ENCODE data around the gene SPATA25.
"Not testable (repeated sequence)": the region's sequence is repeated elsewhere in the genome, so short reads cannot be mapped to it uniquely, and the experiment has no call there.

Gene SPATA25

DNA sequence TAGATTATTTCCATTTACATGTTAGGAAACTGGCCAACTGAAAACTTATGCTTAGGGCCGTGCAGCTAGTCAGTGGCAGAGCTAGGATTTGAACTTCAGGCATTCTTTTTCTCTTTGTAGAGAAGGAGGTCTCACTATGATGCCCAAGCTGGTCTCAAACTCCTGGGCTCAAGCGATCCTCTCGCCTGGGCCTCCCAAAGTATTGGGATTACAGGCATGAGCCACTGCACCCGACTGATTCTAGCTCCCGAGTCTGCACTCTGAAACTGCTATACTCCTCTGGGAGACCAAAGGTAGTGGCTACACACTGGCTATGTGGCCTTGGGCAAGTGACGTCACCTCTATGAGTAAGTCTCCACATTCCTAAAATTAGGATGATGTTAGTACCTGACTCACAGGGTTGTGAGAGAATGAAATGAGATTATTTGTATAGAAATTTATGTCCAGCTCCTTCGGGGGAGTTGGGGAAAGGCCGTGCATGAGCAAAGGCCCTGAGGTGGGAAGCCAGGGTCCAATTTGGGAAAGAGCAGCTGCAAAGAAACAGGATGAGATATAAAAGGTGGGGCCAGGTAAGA lies 18.2 kb upstream of the SPATA25 start:
- no peak overlapping the region for H3K27ac ChIP-seq
- TF ChIP-seq ZFX (IDR thresholded peaks at IDR 0.05; ENCODE audit: borderline replicate concordance) = no peak
- TF ChIP-seq, protein P1, sequence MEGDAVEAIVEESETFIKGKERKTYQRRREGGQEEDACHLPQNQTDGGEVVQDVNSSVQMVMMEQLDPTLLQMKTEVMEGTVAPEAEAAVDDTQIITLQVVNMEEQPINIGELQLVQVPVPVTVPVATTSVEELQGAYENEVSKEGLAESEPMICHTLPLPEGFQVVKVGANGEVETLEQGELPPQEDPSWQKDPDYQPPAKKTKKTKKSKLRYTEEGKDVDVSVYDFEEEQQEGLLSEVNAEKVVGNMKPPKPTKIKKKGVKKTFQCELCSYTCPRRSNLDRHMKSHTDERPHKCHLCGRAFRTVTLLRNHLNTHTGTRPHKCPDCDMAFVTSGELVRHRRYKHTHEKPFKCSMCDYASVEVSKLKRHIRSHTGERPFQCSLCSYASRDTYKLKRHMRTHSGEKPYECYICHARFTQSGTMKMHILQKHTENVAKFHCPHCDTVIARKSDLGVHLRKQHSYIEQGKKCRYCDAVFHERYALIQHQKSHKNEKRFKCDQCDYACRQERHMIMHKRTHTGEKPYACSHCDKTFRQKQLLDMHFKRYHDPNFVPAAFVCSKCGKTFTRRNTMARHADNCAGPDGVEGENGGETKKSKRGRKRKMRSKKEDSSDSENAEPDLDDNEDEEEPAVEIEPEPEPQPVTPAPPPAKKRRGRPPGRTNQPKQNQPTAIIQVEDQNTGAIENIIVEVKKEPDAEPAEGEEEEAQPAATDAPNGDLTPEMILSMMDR (IDR thresholded peaks at IDR 0.05) = no peak

DNA sequence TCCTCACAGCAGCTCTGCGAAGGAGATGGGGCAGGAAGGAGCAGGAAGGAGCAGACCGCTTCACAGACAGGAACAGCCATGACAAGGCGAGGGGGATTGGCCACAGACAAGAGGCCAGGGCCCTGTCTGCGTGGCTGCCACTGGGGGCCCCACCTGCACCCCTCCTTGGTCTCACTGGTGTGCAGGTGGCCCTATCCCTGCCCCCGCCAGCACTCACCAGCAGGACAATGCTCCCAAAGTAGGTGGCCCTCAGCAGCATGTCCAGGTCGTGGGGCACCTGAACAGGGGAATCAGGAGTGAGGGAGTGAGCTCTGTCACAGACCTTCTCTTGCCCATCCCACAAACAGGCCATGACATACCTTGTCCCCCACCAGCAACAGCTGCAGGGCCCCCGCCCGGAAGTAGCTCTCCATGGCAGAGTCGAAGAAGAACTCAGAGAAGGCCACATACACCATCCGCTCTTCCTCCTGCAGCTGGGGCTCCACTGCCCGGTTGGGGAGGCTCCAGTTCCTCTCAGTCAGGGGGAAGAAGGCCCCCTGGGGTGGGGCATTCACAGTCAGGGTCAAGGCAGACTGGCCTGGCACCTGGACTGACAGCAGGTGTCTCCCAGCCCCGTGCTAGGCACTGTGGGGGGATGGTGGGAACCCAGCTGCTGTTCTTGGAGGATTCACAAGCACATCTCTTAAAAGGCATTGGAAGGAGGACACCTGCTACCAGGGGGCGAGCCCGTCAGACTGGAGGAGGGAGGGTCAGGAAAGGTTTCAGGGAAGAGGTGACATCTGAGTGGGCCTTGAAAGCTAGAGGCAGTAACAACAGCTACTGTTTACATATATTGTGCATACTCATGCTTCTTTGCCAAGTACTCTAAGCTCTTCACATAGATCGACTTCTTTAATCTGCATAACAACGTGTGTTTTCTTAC lies 17.4 kb upstream of the SPATA25 start:
- TF ChIP-seq ZFX (IDR thresholded peaks at IDR 0.05; ENCODE audit: borderline replicate concordance) = no peak
- TF ChIP-seq, protein P1 (IDR thresholded peaks at IDR 0.05) = no peak
- no peak overlapping the region for H3K27ac ChIP-seq

DNA sequence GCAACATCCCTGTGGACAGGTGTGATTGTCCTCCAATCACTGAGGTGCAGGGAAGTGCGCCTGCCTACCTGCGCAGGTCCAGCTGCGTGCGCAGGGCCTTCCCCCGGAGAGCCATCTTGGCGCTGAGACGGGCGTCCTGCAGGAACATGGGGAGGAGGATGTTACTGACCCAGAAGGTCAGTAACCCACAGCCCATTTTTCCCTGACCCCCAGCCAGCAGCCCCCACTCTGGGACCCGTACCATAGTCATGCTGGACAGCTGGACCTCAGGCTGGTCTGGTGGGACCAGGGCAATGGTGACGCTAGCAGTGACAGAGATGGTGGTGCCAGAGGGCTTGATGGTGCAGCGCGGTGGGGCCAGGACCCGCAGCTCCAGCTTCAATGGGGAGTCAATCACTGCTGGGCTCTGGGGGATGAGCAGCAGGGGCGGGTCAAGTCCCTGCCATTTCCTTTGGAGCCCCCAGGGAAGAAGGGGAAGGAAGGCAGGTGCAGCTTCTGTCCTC lies 14.8 kb upstream of the SPATA25 start:
- TF ChIP-seq ZFX (IDR thresholded peaks at IDR 0.05; ENCODE audit: borderline replicate concordance) = no peak
- TF ChIP-seq, protein P1 (IDR thresholded peaks at IDR 0.05) = no peak
- no peak overlapping the region for H3K27ac ChIP-seq

DNA sequence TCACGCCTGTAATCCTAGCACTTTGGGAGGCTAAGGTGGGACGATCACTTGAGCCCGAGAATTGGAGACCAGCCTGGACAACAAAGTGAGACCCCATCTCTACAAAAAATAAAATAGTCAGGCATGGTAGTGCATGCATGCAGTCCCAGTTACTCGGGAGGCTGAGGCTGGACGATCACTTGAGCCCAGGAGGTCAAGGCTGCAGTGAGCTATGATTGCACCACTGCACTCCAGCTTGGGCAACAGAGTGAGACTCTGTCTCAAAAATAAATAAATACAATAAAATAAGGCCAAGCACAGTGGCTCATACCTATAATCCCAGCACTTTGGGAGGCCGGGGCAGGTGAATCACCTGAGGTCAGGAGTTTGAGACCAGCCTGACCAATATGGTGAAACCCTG lies 13.9 kb upstream of the SPATA25 start:
- H3K27ac ChIP-seq = not testable (repeated sequence)

DNA sequence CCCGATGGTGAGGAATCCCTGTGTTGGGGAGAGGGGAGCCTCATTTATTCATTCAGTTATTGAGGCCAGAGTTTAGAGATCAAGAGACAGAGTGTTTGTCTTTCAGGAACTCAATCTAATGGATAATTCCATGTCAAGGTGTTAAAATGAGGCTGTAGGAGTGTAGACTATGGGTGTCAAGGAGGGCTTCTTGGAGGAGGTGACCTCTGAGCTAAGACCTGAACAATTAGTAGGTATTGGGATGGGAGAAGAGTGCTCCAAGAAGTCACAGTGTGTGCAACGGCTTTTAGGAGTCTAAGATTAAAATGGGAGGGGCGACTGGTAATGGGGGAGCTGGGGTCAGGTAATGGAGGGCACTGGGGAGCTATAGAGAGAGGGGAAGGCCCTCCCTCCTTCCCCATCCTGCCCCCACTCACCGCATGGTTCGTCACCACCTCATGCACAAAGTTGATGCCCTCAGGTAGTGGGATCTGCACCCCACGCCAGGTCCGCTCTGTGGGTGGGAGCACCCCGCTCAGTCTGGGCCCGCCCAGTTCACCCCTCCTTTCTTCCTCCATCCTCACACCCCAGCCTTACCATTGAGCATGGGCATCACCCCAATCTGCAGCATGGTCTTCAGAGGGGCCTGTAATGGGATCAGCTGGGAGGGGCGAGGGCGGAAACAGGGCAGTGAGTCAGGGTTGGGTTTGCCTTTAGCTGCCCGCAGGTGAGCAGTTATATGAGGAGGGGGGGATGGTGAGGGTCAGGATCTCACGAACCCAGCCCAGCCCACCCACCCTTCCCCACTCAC lies 11.8 kb upstream of the SPATA25 start:
- TF ChIP-seq ZFX (IDR thresholded peaks at IDR 0.05; ENCODE audit: borderline replicate concordance) = no peak
- TF ChIP-seq, protein P1 (IDR thresholded peaks at IDR 0.05) = no peak
- no peak overlapping the region for H3K27ac ChIP-seq

DNA sequence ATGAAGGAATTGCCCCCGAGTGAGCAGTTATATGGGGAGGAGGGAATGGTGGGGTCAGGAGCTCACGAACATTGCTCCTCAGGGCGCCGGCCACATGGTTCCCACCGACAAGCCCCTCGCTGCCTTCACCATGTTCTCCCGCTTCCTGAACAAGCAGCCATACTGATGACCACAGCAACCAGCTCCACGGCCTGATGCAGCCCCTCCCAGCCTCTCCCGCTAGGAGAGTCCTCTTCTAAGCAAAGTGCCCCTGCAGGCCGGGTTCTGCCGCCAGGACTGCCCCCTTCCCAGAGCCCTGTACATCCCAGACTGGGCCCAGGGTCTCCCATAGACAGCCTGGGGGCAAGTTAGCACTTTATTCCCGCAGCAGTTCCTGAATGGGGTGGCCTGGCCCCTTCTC lies 10.9 kb upstream of the SPATA25 start:
- H3K27ac ChIP-seq = no peak overlapping the region
- TF ChIP-seq, protein P1 (IDR thresholded peaks at IDR 0.05) = no peak
- TF ChIP-seq ZFX (IDR thresholded peaks at IDR 0.05; ENCODE audit: borderline replicate concordance) = no peak

DNA sequence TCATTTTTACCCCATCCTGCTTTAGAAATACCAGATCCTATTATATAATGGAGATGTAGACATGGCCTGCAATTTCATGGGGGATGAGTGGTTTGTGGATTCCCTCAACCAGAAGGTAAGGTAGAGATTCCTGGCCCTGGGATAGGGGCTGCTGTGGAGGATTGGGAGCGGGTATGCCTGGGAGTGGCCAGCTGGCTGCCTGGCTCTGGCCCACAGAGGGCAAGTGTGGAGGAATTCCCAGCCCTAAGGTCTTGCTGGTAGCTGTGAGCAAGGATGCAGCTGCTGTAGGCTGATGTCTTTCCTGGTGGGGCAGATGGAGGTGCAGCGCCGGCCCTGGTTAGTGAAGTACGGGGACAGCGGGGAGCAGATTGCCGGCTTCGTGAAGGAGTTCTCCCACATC lies 10.3 kb upstream of the SPATA25 start:
- no peak overlapping the region for H3K27ac ChIP-seq
- no peak for TF ChIP-seq ZFX (IDR thresholded peaks at IDR 0.05; ENCODE audit: borderline replicate concordance)
- TF ChIP-seq, protein P1 (IDR thresholded peaks at IDR 0.05) = no peak
